DMS153 treated with DMSO at 0.1 percent for 48 hours (cell line): Measurements from ENCODE around the gene EMX2.
A peak's percentile ranks its signal among the peaks of the same experiment; 100 is the strongest.
"Not testable (repeated sequence)": the region's sequence is repeated elsewhere in the genome, so short reads cannot be mapped to it uniquely, and the experiment has no call there.

ENCODE experiments used
- DNase-seq: peaks from one replicate; lab custom pipeline; 2025; ENCODE audit not compliant: unreplicated experiment; lab: John Stamatoyannopoulos, UW

The EMX2 gene

DNA sequence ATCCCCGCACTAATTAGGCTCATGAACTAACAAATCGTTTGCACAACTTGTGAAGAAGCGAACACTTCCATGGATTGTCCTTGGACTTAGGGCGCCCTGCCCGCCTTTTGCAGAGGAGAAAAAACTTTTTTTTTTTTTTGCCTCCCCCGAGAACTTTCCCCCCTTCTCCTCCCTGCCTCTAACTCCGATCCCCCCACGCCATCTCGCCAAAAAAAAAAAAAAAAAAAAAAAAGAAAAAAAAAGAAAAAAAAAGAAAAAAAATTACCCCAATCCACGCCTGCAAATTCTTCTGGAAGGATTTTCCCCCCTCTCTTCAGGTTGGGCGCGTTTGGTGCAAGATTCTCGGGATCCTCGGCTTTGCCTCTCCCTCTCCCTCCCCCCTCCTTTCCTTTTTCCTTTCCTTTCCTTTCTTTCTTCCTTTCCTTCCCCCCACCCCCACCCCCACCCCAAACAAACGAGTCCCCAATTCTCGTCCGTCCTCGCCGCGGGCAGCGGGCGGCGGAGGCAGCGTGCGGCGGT is at the start of gene EMX2:
Gene EMX2 (plus strand): TSS at position 41 of the 519 bp plus-strand sequence. CDS start 522 bp downstream, outside the sequence.
- no peak for DNase-seq

GRCh38 chr10:117496031-117496430 is 46.5 kb upstream of the EMX2 start:
- no peak for DNase-seq

- peak; percentile 18 for DNase-seq
Observed at GRCh38 chr10:117496616-117497028, 45.9 kb upstream of the EMX2 start.

DNA sequence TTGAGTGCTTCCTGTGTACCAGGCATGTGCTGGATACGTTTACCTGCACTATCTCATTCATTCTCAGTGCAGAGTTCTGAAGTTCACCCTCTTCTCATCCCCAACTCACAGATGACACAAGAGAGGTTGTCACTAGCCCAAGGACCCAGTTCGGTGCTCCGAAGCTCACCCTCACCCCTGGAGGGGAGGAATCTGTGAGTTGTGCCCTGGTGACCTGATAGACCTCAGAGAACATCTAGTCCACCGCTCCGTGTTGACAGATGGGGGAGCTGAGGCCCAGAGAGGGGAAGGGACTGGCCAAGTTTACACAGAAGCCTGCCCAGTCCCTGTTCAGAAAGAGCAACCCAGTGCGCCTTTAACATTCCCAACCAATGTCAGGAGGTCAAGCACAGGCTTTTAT is 44.8 kb upstream of the EMX2 start:
- no peak for DNase-seq

DNA sequence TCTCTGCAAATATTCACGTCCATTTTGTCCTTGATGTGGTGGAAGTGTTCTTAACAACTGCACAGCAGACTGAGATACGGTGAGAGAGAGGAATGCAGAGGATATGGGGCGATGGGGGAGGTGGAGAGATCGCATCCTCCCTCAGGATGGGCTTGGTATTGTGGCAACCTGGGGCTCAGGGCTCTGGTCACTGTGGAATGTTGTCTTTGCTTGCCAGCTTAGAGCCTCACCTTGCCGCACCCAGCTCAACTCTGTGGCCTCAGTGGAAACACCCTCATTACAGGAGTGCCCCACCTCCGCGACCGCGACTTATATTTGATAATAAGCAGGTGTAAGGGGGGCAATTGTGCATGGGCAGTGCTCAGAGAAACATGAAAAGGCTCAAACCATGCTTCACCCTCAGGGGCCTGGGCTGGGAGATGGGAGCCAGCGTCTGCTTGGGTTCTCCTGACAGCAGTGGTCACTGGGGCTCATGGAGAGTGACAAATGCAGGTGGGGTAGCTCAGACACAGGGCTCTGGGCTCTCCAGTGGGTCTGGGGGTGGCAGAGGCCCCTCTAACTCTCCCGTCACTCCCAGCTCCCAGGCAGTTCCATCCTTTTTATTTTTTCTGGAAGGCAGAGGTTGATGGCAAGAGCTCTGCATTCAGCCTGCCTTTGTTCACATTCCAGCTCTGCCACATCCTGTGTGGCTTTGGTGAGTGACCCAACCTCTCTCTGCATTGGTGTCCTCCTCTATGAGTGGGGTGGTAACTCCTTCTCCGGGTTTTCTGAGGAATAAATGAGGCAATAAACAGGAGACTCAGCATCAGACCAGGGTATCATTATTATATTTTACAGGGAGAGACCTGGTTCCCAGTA is 43.1 kb upstream of the EMX2 start:
- no peak for DNase-seq

GRCh38 chr10:117500456-117500855 is 42.1 kb upstream of the EMX2 start:
- DNase-seq: no peak

DNA sequence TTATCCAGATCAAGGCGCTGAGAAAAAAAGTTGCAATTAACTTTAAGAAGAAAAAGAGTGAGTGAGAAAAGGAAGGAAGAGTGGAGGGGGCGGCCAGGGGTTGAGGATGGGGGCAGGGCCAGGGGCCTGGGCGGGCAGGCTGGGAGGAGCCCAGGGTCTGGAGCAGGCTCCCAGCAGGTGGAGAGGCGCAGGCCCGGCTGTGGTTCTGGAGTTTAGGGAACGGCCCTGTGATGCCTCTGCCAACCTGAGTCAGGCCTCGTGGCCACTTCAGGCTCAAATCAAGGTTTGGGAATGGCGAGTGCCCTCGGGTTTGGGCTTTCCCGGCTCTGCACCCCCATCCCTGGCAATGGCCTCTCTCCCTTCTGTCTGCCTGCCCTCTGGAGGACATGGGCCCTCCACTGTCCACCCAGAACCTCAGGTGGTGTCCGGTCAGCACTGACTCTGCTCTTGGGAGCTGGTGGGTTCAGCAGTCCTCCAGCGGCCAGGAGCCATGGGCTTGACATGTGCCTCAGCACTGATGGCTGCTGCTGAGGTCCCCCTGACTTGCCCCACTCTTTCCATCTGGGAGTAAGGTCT is 41.0 kb upstream of the EMX2 start:
- DNase-seq: no peak

- DNase-seq: no peak
Observed at GRCh38 chr10:117502421-117503243, 39.9 kb upstream of the EMX2 start.

DNA sequence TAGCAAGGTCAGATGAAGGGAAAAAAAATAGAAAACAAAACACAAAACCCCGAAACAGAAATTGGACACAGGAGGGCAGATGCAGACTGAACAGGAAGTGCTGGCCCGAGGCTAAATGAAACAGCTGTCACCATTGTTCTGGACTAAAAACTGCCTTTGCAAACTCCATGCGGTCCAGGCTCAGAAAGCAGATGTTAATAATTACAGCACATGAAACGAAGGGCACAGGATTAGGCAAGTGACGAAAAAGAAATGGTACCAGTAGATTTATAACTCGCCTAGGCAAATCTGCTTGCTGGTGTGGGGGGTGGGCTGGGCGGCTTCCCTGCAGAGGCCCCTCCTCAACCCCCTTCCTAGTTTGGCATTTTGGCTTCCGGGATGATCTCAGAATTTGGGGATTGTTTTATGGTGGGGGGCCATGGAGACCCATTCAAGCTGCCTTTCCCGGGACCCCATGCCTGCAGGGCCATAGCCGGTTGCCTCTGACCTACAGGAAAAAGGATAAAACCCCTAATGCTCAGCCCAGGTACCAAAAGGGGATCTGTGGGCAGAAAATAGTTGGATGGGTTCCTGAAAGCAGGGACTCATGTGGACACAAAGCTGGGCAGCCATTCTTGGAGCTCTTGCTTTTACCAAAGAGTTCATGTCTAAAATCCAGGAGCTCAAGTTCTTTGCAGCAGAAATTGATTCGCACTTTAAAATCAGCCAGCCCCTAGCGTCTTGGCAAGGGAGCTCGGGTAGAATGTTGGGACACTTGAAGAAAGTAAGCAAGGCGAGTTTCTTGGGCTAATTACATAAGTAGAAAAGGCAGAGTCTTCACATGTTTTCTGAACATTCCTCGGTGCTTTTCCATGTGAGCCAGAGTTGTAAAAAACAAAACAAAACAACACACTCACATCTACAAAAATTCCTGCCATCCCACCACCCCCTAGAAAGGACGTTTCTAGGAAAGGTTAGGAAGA is 39.0 kb upstream of the EMX2 start:
- peak; percentile 1 for DNase-seq

GRCh38 chr10:117504562-117504961 is 38.0 kb upstream of the EMX2 start:
- DNase-seq: no peak

GRCh38 chr10:117507081-117507480 is 35.5 kb upstream of the EMX2 start:
- not testable (repeated sequence) for DNase-seq

GRCh38 chr10:117509573-117509972 is 33.0 kb upstream of the EMX2 start:
- DNase-seq: no peak

DNA sequence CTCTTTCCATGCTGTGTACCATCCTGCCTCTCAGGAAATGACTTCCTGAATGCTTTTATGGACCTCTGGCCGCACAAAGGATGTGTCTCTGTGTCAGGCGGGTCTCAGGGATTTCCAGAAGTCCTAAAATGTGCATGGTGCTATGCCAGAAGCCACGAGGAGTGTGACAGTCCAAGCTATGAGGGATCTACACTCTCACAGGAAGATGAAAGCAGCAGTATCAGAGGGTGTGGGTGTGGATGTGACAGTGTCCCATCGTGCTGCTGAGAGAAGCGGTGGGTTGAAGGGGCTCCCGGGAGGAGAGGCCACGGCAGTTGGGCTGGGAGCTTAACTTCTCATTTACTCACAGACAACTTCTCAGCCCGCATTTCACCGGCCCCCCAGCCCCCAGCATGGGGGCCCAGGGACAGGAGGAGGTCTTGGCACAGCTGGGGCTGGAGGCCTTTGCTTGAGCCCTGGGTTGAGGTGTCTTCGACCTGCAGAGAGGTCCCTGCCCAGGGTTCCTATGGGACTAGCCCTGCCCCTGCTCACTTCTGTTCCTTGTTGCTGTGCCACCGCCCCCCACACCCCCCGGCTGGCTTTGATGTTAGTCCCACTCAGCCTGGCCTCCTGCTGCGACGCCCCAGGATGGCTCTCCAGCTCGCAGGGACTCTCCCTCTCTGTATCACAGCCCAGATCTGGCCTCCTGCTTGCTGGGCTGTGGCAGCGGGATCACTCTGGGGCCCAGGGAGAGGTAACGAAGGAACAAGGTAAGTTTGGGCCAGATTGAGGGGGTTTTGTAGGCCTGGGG is 30.8 kb upstream of the EMX2 start:
- no peak for DNase-seq

- DNase-seq: no peak
Observed at GRCh38 chr10:117514971-117515370, 27.6 kb upstream of the EMX2 start.

DNA sequence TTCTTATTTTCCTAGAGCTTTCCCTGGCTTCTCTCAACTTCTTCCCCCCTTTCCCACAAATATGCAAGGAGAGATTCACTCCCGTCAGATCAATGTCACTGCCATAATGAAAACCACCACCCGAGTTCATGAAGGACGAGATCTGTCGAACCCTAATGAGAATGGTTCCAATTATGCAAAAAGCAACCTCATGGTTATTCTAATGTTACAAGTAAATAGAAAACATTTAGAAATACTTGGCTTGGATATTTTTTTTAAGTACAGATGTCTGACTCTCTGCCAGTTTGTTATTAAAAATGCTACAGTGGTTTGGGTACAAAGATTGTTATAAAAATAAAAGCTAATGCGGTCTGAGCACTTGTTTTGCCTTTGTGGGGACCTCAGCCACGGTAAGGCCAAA is 25.9 kb upstream of the EMX2 start:
- no peak for DNase-seq

GRCh38 chr10:117518246-117518645 is 24.3 kb upstream of the EMX2 start:
- DNase-seq: no peak

- no peak for DNase-seq
Observed at GRCh38 chr10:117519286-117519685, 23.3 kb upstream of the EMX2 start.

GRCh38 chr10:117519879-117520278 is 22.7 kb upstream of the EMX2 start:
- DNase-seq: no peak

GRCh38 chr10:117530791-117531190 is 11.8 kb upstream of the EMX2 start:
- no peak for DNase-seq
